Fibroblast of lung (primary cell): ENCODE measurements around the gene DPP10. TPM values are rescaled to one million over a fixed set of nuclear protein-coding genes. Genes with fewer than 3 reads are reported as not detected.
"Not testable (repeated sequence)": the region's sequence is repeated elsewhere in the genome, so short reads cannot be mapped to it uniquely, and the experiment has no call there.

Experiments used
- DNase-seq, 2 donors: peaks; one replicate each; pipeline versions ENCODE4 v3.0.0 to v3.0.0-alpha.2; 2010; ENCODE audit warnings: low read depth in 2 of 2
- H2AFZ ChIP-seq: 2 replicates; pipeline ENCODE4 v1.5.1; 2012; ENCODE audit warnings: low read length, control low read depth, inconsistent platforms
- H3K27ac ChIP-seq: 2 replicates; pipeline ENCODE4 v1.5.1; 2011; ENCODE audit warnings: low read length, control low read depth; ENCODE audit not compliant: insufficient read depth
- H3K27me3 ChIP-seq: 2 replicates; pipeline ENCODE4 v1.5.1; 2011; ENCODE audit warnings: mild to moderate bottlenecking, low read length; ENCODE audit not compliant: control insufficient read depth, insufficient read depth
- H3K36me3 ChIP-seq: 2 replicates; pipeline ENCODE4 v1.5.1; 2011; ENCODE audit warnings: low read length; ENCODE audit not compliant: control insufficient read depth, insufficient read depth
- H3K4me1 ChIP-seq: 2 replicates; pipeline ENCODE4 v1.5.1; 2011; ENCODE audit warnings: low read length; ENCODE audit not compliant: control insufficient read depth, insufficient read depth; ENCODE audit errors: extremely low read depth
- H3K4me2 ChIP-seq: 2 replicates; pipeline ENCODE4 v1.5.1; 2011; ENCODE audit warnings: low read length, control low read depth; ENCODE audit not compliant: insufficient read depth; ENCODE audit errors: extremely low read depth
- H3K4me3 ChIP-seq, 4 experiments: fragments of 200-600 bp in 1 of 4; sonication (generic) in 1 of 4; replicated peaks in 1 of 4; 2 replicates each; pipeline ENCODE4 v1.5.1; 2011 to 2016; ENCODE audit warnings: low read length in 4 of 4, low read depth in 3 of 4, mild to moderate bottlenecking in 3 of 4, control low read depth in 2 of 4, inconsistent platforms in 1 of 4, mixed read lengths in 1 of 4; ENCODE audit not compliant: insufficient read depth in 1 of 4; ENCODE audit errors: control extremely low read depth in 1 of 4
- H3K79me2 ChIP-seq: 2 replicates; pipeline ENCODE4 v1.5.1; 2012; ENCODE audit warnings: mild to moderate bottlenecking, low read length, inconsistent platforms; ENCODE audit not compliant: control insufficient read depth, insufficient read depth
- H3K9ac ChIP-seq: 2 replicates; pipeline ENCODE4 v1.5.1; 2011; ENCODE audit warnings: mild to moderate bottlenecking, low read length, control low read depth; ENCODE audit not compliant: insufficient read depth
- H3K9me3 ChIP-seq: 2 replicates; pipeline ENCODE4 v1.5.1; 2012; ENCODE audit warnings: low read depth, low read length; ENCODE audit not compliant: control insufficient read depth, insufficient read depth
- H4K20me1 ChIP-seq: 2 replicates; pipeline ENCODE4 v1.5.1; 2011; ENCODE audit warnings: low read length; ENCODE audit not compliant: control insufficient read depth, insufficient read depth; ENCODE audit errors: extremely low read depth
- CTCF ChIP-seq, 2 donors: IDR thresholded peaks in 1 of 2; conservative IDR thresholded peaks in 1 of 2; 1 replicate in 1 of 2; 2 replicates in 1 of 2; pipeline ENCODE4 v1.5.1; 2011 to 2012; ENCODE audit warnings: low read length in 2 of 2, control low read depth in 1 of 2, inconsistent platforms in 1 of 2, low read depth in 1 of 2, mild to moderate bottlenecking in 1 of 2
- EZH2 ChIP-seq: IDR thresholded peaks from 2 replicates; pipeline ENCODE4 v1.5.1; 2012; ENCODE audit warnings: low read length, control low read depth, mild to moderate bottlenecking; ENCODE audit errors: missing control alignments
- polyA plus RNA-seq, 2 donors: library from polyadenylated mRNA; depleted of rRNA in 1 of 2; stranded (reverse) in 1 of 2; unstranded in 1 of 2; fragments of >200 nt; gene quantifications; 2 replicates each; pipeline ENCODE4 v1.2.1, GENCODE V29; 2011 to 2012; ENCODE audit warnings: missing spikeins in 1 of 2
- total RNA-seq: library from RNA; depleted of rRNA; stranded (reverse); fragments of >200 nt; gene quantifications from 2 replicates; pipeline ENCODE4 v1.2.1, GENCODE V29; 2014

The DPP10 gene
- total and polyA plus RNA-seq, 2 donors (not counting 1 experiment from before 2014, with no cell fraction given), result not detected

- TF ChIP-seq CTCF (conservative IDR thresholded peaks at IDR 0.05 in 1 of 2, IDR thresholded peaks at IDR 0.05 in 1 of 2; ENCODE audit: low read depth in 1 of 2, low read length in 2 of 2) (no peak), EZH2 (no peak)
- H3K36me3 ChIP-seq, result no peaks in the 10 kb centered on the region
- H3K27ac ChIP-seq, result no peak overlapping the region
- H3K9ac ChIP-seq, result no peak overlapping the region
- no peak overlapping the region for H3K4me2 ChIP-seq
- no peak overlapping the region for H3K4me3 ChIP-seq
- no peaks in the 10 kb centered on the region for H3K9me3 ChIP-seq
- H3K27me3 ChIP-seq, result no peaks in the 10 kb centered on the region
- no peak for DNase-seq
- no peaks in the 10 kb centered on the region for H3K79me2 ChIP-seq
- no peaks in the 10 kb centered on the region for H4K20me1 ChIP-seq
- no peak overlapping the region for H2AFZ ChIP-seq
- H3K4me1 ChIP-seq, result no peaks in the 10 kb centered on the region
Observed at GRCh38 chr2:114517580-114517979, 75.1 kb downstream of the DPP10 start.

GRCh38 chr2:114518738-114519137, 76.3 kb downstream of the DPP10 start:
- Histone ChIP-seq H3K36me3 (no peaks in the 10 kb centered on the region), H3K27me3 (no peaks in the 10 kb centered on the region), H3K9me3 (no peaks in the 10 kb centered on the region), H3K4me1 (no peaks in the 10 kb centered on the region), H3K79me2 (no peaks in the 10 kb centered on the region), H3K9ac (no peak overlapping the region), H3K27ac (no peak overlapping the region), H4K20me1 (no peaks in the 10 kb centered on the region), H3K4me2 (no peak overlapping the region), H2AFZ (no peak overlapping the region), H3K4me3 (no peak overlapping the region)
- no peak for DNase-seq
- TF ChIP-seq CTCF (conservative IDR thresholded peaks at IDR 0.05 in 1 of 2, IDR thresholded peaks at IDR 0.05 in 1 of 2; ENCODE audit: low read depth in 1 of 2, low read length in 2 of 2) (no peak), EZH2 (no peak)

- H3K4me3 ChIP-seq, H3K4me1 ChIP-seq, H3K9me3 ChIP-seq, H3K27ac ChIP-seq, H4K20me1 ChIP-seq, H3K9ac ChIP-seq, DNase-seq, H2AFZ ChIP-seq, H3K4me2 ChIP-seq, H3K79me2 ChIP-seq, H3K36me3 ChIP-seq, H3K27me3 ChIP-seq: not testable (repeated sequence)
Observed at GRCh38 chr2:114522612-114523011, 80.2 kb downstream of the DPP10 start.
